NCI-H2107 treated with DMSO at 0.1 percent for 48 hours (cell line): ENCODE data around the gene LSM12.

Source experiments
- DNase-seq: peaks from one replicate; lab custom pipeline; 2025; ENCODE audit not compliant: unreplicated experiment; lab: John Stamatoyannopoulos, UW

Gene LSM12

GRCh38 chr17:43988301-43988700, 78.2 kb downstream of the LSM12 start:
- no peak for DNase-seq

DNA sequence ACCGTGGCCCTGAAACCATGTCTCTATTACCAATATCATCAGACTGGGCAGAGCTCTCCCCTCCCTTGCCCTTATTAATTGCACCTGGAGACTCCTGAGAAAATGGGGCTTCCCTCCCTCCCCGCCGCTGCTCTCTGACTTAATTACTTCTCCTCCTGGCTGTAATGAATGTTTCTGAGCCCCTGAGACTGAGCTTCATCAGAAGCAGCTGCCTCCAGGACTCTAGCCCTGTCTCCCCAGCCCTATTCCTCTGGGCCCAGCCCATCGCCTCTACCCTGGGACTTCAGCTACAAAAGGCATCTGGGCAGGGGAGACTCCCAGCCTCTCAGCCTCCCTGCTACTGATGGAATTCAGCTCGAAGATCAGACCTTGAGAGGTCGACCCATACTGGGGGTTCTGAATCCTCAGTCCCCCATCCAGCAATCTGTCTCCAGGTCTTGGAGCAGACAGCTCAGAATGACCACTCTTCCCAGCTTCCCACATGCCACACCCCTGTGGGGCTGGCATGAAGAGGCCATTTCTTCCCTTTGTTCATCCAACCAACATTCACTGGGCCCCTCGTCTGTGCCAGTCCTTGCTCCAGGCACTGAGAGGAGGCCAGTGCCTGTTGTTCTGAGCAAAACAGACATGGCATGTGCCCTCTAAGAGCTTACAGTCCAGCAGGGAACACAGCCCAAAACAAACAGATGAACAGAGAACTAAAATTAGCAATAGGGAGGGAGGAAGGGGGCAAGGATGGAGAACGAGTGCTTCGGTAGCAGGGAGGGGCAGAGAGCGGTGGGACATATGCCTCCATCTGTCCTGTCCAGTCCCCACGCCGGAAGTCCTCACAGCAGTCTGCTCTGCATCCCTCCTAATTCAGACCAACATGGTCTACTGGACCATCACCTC, 79.1 kb downstream of the LSM12 start:
- DNase-seq, result no peak

DNA sequence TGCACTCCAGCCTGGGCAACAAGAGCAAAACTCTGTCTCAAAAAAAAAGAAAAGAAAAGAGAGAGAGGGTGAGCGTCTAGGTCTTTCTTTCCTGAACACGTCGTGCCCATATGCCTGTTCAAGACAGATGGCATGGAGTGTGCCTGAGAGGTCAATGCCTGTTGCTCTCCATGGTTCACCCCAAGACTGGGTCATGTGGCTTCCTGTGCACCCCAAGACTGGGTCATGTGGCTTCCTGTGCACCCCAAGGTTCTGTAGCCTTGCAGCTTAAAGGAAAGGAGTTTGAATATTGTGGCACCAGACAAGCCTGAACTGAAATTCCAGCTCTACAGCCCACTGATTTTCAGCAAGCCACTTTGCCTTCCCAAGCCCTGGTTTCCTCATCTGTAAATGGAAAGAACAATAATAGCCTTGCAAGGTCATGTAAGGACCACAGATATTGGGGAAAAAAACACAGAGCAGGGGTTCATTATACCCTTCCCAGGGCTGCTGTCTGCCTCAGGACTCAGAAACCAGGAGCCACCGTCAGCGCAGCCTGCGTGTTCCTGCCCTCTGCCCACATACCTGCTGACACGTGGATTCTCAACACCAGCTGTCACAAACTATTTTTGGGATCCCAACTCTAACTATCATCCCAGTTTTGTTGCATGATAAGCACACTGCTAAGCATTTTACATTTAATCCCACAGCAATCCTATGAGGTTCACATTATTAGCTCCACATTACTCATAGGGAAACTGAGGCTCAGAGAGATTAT, 80.1 kb downstream of the LSM12 start:
- DNase-seq, result no peak

- DNase-seq, result no peak
Observed at GRCh38 chr17:43984521-43984920, 82.0 kb downstream of the LSM12 start.
